ENCODE data around the gene PCED1A.

GRCh38 chr20:2794866-2795447 is 45.5 kb downstream of the PCED1A start:
- TF ChIP-seq SUZ12 (IDR thresholded peaks at IDR 0.05) (no peak), ARNT (IDR thresholded peaks at IDR 0.05) (no peak), FOXM1 (IDR thresholded peaks at IDR 0.05; ENCODE audit: borderline replicate concordance) (no peak), FOXA1 (IDR thresholded peaks at IDR 0.05) (no peak), TARDBP (IDR thresholded peaks at IDR 0.05) (no peak), FOXK2 (IDR thresholded peaks at IDR 0.05) (no peak), HDGF (IDR thresholded peaks at IDR 0.05; ENCODE audit: borderline replicate concordance) (no peak), ELF4 (IDR thresholded peaks at IDR 0.05) (no peak), SP1 (IDR thresholded peaks at IDR 0.05) (no peak), ZNF384 (IDR thresholded peaks at IDR 0.05) (no peak)

Data from HEK293T (cell line).